K562 treated with DMSO at 1 percent for 12 hours (cell line): ENCODE results near the gene CMIP. TPM values are rescaled to one million over a fixed set of nuclear protein-coding genes. Genes with fewer than 3 reads are reported as not detected.

Experiments
- total RNA-seq: library from RNA; unstranded; fragments of 300-600 nt; gene quantifications from 2 replicates; pipeline ENCODE4 v1.2.3, GENCODE V29; 2022; ENCODE audit not compliant: insufficient read depth

The CMIP gene
- 17.9 and 68.5 TPM in 2 replicates for total RNA-seq

GRCh38 chr16:81444448-81445121, at the start of gene CMIP:
TSS of gene CMIP (plus strand) at chr16:81444808.

Other genes starting within 250 kb of the CMIP start
- gene BCO1, start 206.1 kb upstream of the CMIP start, total RNA-seq: not detected in 2 replicates
- gene GAN, start 129.8 kb upstream of the CMIP start, total RNA-seq: 1.2 and 3.7 TPM in 2 replicates